Loucy (cell line): Measurements from ENCODE around the gene MTARC2.

ENCODE experiments used
- H2AFZ ChIP-seq: fragments of 200-600 bp; sonication (generic); 2 replicates; pipeline ENCODE4 v1.6.0; 2016; ENCODE audit warnings: antibody characterized with exemption, mild to moderate bottlenecking, low read length, moderate library complexity
- H3F3A ChIP-seq: fragments of 200-600 bp; 2 replicates; pipeline ENCODE4 v1.6.0; 2016; ENCODE audit warnings: antibody characterized with exemption, low read depth, mild to moderate bottlenecking
- H3K27me3 ChIP-seq: fragments of 200-600 bp; sonication (generic); 2 replicates; pipeline ENCODE4 v1.6.1; 2014; ENCODE audit warnings: low read length, mild to moderate bottlenecking; ENCODE audit not compliant: insufficient read depth, poor library complexity, severe bottlenecking
- H3K36me3 ChIP-seq: fragments of 200-600 bp; sonication (generic); 2 replicates; pipeline ENCODE4 v1.6.1; 2016; ENCODE audit warnings: low read length; ENCODE audit not compliant: insufficient read depth
- H3K4me1 ChIP-seq: fragments of 200-600 bp; sonication (generic); 2 replicates; pipeline ENCODE4 v1.5.1; 2014; ENCODE audit warnings: low read length, mild to moderate bottlenecking; ENCODE audit not compliant: insufficient read depth, poor library complexity, severe bottlenecking
- H3K4me2 ChIP-seq: fragments of 200-600 bp; sonication (generic); 2 replicates; pipeline ENCODE4 v1.6.0; 2014; ENCODE audit warnings: antibody characterized with exemption, low read length, low read depth, mild to moderate bottlenecking; ENCODE audit not compliant: poor library complexity, severe bottlenecking
- H3K4me3 ChIP-seq: fragments of 200-600 bp; sonication (generic); 2 replicates; pipeline ENCODE4 v1.5.1; 2014; ENCODE audit warnings: low read length, mild to moderate bottlenecking, mixed read lengths; ENCODE audit not compliant: poor library complexity, severe bottlenecking
- H3K79me2 ChIP-seq: fragments of 200-600 bp; sonication (generic); 2 replicates; pipeline ENCODE4 v1.6.1; 2014; ENCODE audit warnings: low read length; ENCODE audit not compliant: insufficient read depth
- H3K9ac ChIP-seq: fragments of 200-600 bp; sonication (generic); 2 replicates; pipeline ENCODE4 v1.6.0; 2014; ENCODE audit warnings: mild to moderate bottlenecking, low read depth, low read length, moderate library complexity; ENCODE audit not compliant: poor library complexity, severe bottlenecking
- H3K9me2 ChIP-seq: fragments of 200-600 bp; sonication (generic); replicated peaks from 2 replicates; pipeline ENCODE4 v1.6.1; 2016; ENCODE audit warnings: low read depth, low read length, mixed read lengths
- H3K9me3 ChIP-seq: fragments of 200-600 bp; sonication (generic); 2 replicates; pipeline ENCODE4 v1.6.1; 2014; ENCODE audit warnings: mild to moderate bottlenecking, antibody characterized with exemption, low read length, low read depth; ENCODE audit not compliant: insufficient read depth
- H4K20me1 ChIP-seq: fragments of 200-600 bp; sonication (generic); 2 replicates; pipeline ENCODE4 v1.6.0; 2014; ENCODE audit warnings: antibody characterized with exemption, low read length, mild to moderate bottlenecking; ENCODE audit not compliant: insufficient read depth, poor library complexity, severe bottlenecking
- CTCF ChIP-seq: fragments of 200-600 bp; sonication (generic); conservative IDR thresholded peaks from 2 replicates; pipeline ENCODE4 v1.5.1; 2014; ENCODE audit warnings: mild to moderate bottlenecking, antibody characterized with exemption, low read length
- EZH2phosphoT487 ChIP-seq: fragments of 200-600 bp; IDR thresholded peaks from 2 replicates; pipeline ENCODE4 v1.6.1; 2018; ENCODE audit warnings: antibody characterized with exemption, mild to moderate bottlenecking, moderate library complexity, borderline replicate concordance

MTARC2 gene

DNA sequence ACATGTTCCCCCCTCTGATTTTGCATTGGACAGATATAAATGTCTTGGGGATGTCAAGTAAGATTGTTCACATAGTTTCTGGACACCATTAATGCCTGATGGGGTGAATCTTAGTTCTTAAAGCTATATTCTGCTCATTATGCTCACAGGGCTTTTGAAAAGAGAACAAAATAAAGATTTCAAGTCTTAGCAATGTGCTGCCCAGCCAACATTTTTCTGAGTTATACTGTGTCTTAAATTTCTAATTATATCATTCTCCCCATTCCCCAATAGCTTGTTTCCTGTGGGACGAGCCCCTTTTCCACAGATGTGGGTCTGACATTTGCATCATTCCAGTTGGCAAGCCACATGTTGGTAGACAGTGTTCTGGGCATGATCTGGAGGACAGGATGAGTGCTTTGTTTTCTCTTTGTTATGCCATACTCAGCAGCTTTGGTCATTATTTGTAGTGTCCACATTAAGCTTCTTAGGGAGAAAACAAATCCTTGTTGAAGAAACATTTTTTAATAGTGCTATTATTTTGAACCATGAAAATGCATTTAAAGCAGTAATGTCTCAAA is 71.4 kb downstream of the MTARC2 start:
- no peaks in the 10 kb centered on the region for H3K9me3 ChIP-seq
- H3K4me1 ChIP-seq: no peaks in the 10 kb centered on the region
- H4K20me1 ChIP-seq: no peaks in the 10 kb centered on the region
- no peaks in the 10 kb centered on the region for H3K9me2 ChIP-seq
- no peak overlapping the region for H2AFZ ChIP-seq
- no peak overlapping the region for H3K4me3 ChIP-seq
- H3K9ac ChIP-seq: no peak overlapping the region
- H3K4me2 ChIP-seq: no peak overlapping the region
- TF ChIP-seq EZH2phosphoT487 (no peak), CTCF (no peak)
- no peaks in the 10 kb centered on the region for H3F3A ChIP-seq
- no peaks in the 10 kb centered on the region for H3K27me3 ChIP-seq
- H3K36me3 ChIP-seq: no peaks in the 10 kb centered on the region
- H3K79me2 ChIP-seq: no peaks in the 10 kb centered on the region

- no peak overlapping the region for H3K4me2 ChIP-seq
- H3K9me2 ChIP-seq: no peaks in the 10 kb centered on the region
- TF ChIP-seq EZH2phosphoT487 (no peak), CTCF (no peak)
- H3F3A ChIP-seq: no peaks in the 10 kb centered on the region
- no peaks in the 10 kb centered on the region for H3K9me3 ChIP-seq
- H3K79me2 ChIP-seq: no peaks in the 10 kb centered on the region
- no peak overlapping the region for H2AFZ ChIP-seq
- H4K20me1 ChIP-seq: no peaks in the 10 kb centered on the region
- H3K27me3 ChIP-seq: no peaks in the 10 kb centered on the region
- no peaks in the 10 kb centered on the region for H3K36me3 ChIP-seq
- no peak overlapping the region for H3K4me3 ChIP-seq
- no peaks in the 10 kb centered on the region for H3K4me1 ChIP-seq
- H3K9ac ChIP-seq: no peak overlapping the region
Measured at GRCh38 chr1:220824031-220824989, 76.2 kb downstream of the MTARC2 start.

DNA sequence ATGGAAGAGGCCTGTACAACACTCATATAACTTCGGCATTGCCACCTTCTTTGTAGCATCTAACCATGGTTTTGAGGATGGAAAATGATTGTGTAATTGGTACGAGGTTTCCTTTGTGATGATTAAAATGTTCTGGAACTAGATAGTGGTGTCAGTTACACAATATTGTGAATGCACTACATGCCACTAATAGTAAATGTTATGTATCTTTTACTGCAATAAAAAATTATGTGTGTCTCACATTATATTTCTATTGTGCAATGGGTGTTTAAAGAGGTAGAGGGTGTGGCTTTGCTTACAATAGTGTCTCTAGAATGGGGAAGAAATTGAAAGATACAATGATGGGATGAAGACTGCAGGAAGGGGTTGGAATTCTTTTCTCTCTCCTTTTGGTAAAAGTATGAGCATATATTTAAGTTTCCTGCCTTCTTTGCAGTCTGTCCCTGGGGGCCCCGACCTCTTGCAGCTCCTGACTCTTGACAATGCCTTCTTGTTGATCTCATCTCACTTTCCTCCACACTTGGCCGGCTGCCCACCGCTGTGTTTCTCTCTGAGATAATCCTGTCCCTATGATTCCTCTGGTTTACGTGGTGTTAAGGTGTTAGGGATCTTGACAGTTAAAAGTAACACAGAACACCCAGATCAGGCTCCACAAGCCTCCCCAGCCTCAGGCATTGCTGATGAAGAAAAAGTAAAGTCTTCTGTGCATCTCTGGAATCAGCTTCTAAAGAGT is 77.9 kb downstream of the MTARC2 start:
- Histone ChIP-seq H3K4me1 (no peaks in the 10 kb centered on the region), H3K9me3 (no peaks in the 10 kb centered on the region), H3F3A (no peaks in the 10 kb centered on the region), H3K4me2 (no peak overlapping the region), H3K9me2 (no peaks in the 10 kb centered on the region), H3K36me3 (no peaks in the 10 kb centered on the region), H3K79me2 (no peaks in the 10 kb centered on the region), H3K27me3 (no peaks in the 10 kb centered on the region), H3K9ac (no peak overlapping the region), H2AFZ (no peak overlapping the region), H3K4me3 (no peak overlapping the region), H4K20me1 (no peaks in the 10 kb centered on the region)
- TF ChIP-seq CTCF (no peak), EZH2phosphoT487 (no peak)
